MCF 10A (cell line): ENCODE results near the gene TMEM221. TPM values are rescaled to one million over a fixed set of nuclear protein-coding genes. Genes with fewer than 3 reads are reported as not detected.

ENCODE experiments used
- BruUV-seq: library from RNA; stranded (reverse); fragments of 400-500 nt; replicated peaks from 2 replicates; lab custom pipeline; 2021; lab: Mats Ljungman, UMichigan
- CTCF ChIA-PET: fragments of 300-600 bp; sonication (Branson Sonifier 250); formaldehyde crosslinking; extraction: SDS; loops from one replicate; lab custom pipeline; 2021; ENCODE audit warnings: antibody characterized with exemption, inconsistent platforms; lab: Yijun Ruan, JAX
- POLR2A ChIA-PET: fragments of 300-600, 350-650 bp; sonication (Branson Sonifier 250); formaldehyde crosslinking; extraction: SDS; loops from one replicate; lab custom pipeline; 2020; ENCODE audit warnings: antibody characterized with exemption, inconsistent platforms; lab: Yijun Ruan, JAX
- DNase-seq: peaks from one replicate; pipeline ENCODE4 v3.0.0-alpha.2; 2018; ENCODE audit not compliant: unreplicated experiment
- H3K27ac Mint-ChIP-seq: one replicate; pipeline ENCODE4 v1.8.0; 2022; ENCODE audit warnings: mild to moderate bottlenecking, low read depth, mixed read lengths; ENCODE audit not compliant: unreplicated experiment
- H3K27me3 Mint-ChIP-seq: one replicate; pipeline ENCODE4 v1.8.0; 2022; ENCODE audit warnings: mixed read lengths; ENCODE audit not compliant: insufficient read depth, unreplicated experiment
- H3K36me3 Mint-ChIP-seq: one replicate; pipeline ENCODE4 v1.8.0; 2022; ENCODE audit warnings: mild to moderate bottlenecking, moderate library complexity, mixed read lengths; ENCODE audit not compliant: insufficient read depth, unreplicated experiment
- H3K4me1 Mint-ChIP-seq: one replicate; pipeline ENCODE4 v1.8.0; 2022; ENCODE audit warnings: mixed read lengths; ENCODE audit not compliant: insufficient read depth, unreplicated experiment
- H3K4me3 Mint-ChIP-seq: one replicate; pipeline ENCODE4 v1.8.0; 2022; ENCODE audit warnings: mild to moderate bottlenecking, moderate library complexity, mixed read lengths; ENCODE audit not compliant: unreplicated experiment
- H3K9me3 Mint-ChIP-seq: one replicate; pipeline ENCODE4 v1.8.0; 2022; ENCODE audit warnings: mixed read lengths; ENCODE audit not compliant: unreplicated experiment
- CTCF ChIP-seq: fragments of 200-600 bp; IDR thresholded peaks from one replicate; pipeline ENCODE4 v1.8.0; 2022; ENCODE audit warnings: antibody characterized with exemption, mild to moderate bottlenecking; ENCODE audit not compliant: unreplicated experiment
- intact Hi-C: fragments of 100-400 bp; cut with micrococcal nuclease; formaldehyde crosslinking; loops from 2 replicates; pipeline ENCODE4 v1.14.1; 2022
- total RNA-seq: library from RNA; stranded (reverse); gene quantifications from 2 replicates; pipeline ENCODE4 v1.2.3, GENCODE V29; 2022

The TMEM221 gene
- total RNA-seq, 1 experiment from 2014 or later: not detected

- intact Hi-C loops: no loop called here
- CTCF ChIA-PET: interaction anchor here (0.6 to 2.8 kb wide), 26 partner anchors 10 to 1820 kb away, joined by 3 to 19 read pairs (median 3); partner anchors contain the start of gene PGLS
- Mint-ChIP-seq H3K27me3 (no peaks in the 10 kb centered on the region), H3K4me1 (peaks cover 15% of the 10 kb centered on the region), H3K27ac (no peak overlapping the region), H3K4me3 (no peak overlapping the region), H3K36me3 (peaks cover 20% of the 10 kb centered on the region), H3K9me3 (no peaks in the 10 kb centered on the region)
- no peak for TF ChIP-seq CTCF
- TSS peak; percentile 11 for BruUV-seq
- no peak for DNase-seq
- POLR2A ChIA-PET: interaction anchor here (0.7 to 1.3 kb wide), 4 partner anchors 25 to 437 kb away, joined by 3 to 4 read pairs (median 3); partner anchors contain the start of genes CCDC124 and RPL18A
Observed at GRCh38 chr19:17495639-17496296, 47.3 kb upstream of the TMEM221 start.

- no peaks in the 10 kb centered on the region for H3K9me3 Mint-ChIP-seq
- no peak overlapping the region for H3K4me3 Mint-ChIP-seq
- ChIA-PET POLR2A (no interaction called here), CTCF (interaction anchor here (0.7 kb wide), 1 partner anchor 125 kb away, joined by 3 read pairs; no protein-coding TSS in a partner anchor)
- DNase-seq: no peak
- no peak overlapping the region for H3K27ac Mint-ChIP-seq
- H3K27me3 Mint-ChIP-seq: no peaks in the 10 kb centered on the region
- no TSS peak for BruUV-seq
- no peaks in the 10 kb centered on the region for H3K4me1 Mint-ChIP-seq
- no peak for TF ChIP-seq CTCF
- peaks cover 10% of the 10 kb centered on the region for H3K36me3 Mint-ChIP-seq
- intact Hi-C loops: no loop called here
Observed at GRCh38 chr19:17491287-17491686, 42.8 kb upstream of the TMEM221 start.

GRCh38 chr19:17490411-17490810 lies 41.9 kb upstream of the TMEM221 start:
- no TSS peak for BruUV-seq
- no peaks in the 10 kb centered on the region for H3K4me1 Mint-ChIP-seq
- H3K36me3 Mint-ChIP-seq: peaks cover 6% of the 10 kb centered on the region
- intact Hi-C loops: no loop called here
- no peaks in the 10 kb centered on the region for H3K27me3 Mint-ChIP-seq
- TF ChIP-seq CTCF: no peak
- CTCF ChIA-PET: interaction anchor here (0.5 to 0.7 kb wide), 3 partner anchors 12 to 125 kb away, joined by 3 to 4 read pairs (median 3); no protein-coding TSS in a partner anchor
- no peak overlapping the region for H3K4me3 Mint-ChIP-seq
- no peak for DNase-seq
- no peak overlapping the region for H3K27ac Mint-ChIP-seq
- no peaks in the 10 kb centered on the region for H3K9me3 Mint-ChIP-seq
- POLR2A ChIA-PET: interaction anchor here (0.8 kb wide), 1 partner anchor 181 kb away, joined by 4 read pairs; the partner anchor contains the start of gene DDA1

- no peak for TF ChIP-seq CTCF
- no peaks in the 10 kb centered on the region for H3K9me3 Mint-ChIP-seq
- H3K27me3 Mint-ChIP-seq: no peaks in the 10 kb centered on the region
- CTCF ChIA-PET: interaction anchor here (0.5 kb wide), 1 partner anchor 107 kb away, joined by 4 read pairs; no protein-coding TSS in a partner anchor
- BruUV-seq: no TSS peak
- peaks cover 4% of the 10 kb centered on the region for H3K4me1 Mint-ChIP-seq
- intact Hi-C loops: no loop called here
- no peak for DNase-seq
- POLR2A ChIA-PET: interaction anchor here (0.8 kb wide), 1 partner anchor 180 kb away, joined by 4 read pairs; the partner anchor contains the start of gene DDA1
- H3K27ac Mint-ChIP-seq: no peak overlapping the region
- H3K36me3 Mint-ChIP-seq: peaks cover 6% of the 10 kb centered on the region
- H3K4me3 Mint-ChIP-seq: no peak overlapping the region
Observed at GRCh38 chr19:17489392-17490030, 41.0 kb upstream of the TMEM221 start.
